HG03066 (cell line): ENCODE data around the gene DDX39A.
"Not testable (repeated sequence)": the region's sequence is repeated elsewhere in the genome, so short reads cannot be mapped to it uniquely, and the experiment has no call there.

Experiments
- ATAC-seq: cut with Tn5 transposase; IDR thresholded peaks from one replicate; pipeline ENCODE4 v1.9.1; 2021; ENCODE audit warnings: low read depth; ENCODE audit not compliant: unreplicated experiment

Gene DDX39A

DNA sequence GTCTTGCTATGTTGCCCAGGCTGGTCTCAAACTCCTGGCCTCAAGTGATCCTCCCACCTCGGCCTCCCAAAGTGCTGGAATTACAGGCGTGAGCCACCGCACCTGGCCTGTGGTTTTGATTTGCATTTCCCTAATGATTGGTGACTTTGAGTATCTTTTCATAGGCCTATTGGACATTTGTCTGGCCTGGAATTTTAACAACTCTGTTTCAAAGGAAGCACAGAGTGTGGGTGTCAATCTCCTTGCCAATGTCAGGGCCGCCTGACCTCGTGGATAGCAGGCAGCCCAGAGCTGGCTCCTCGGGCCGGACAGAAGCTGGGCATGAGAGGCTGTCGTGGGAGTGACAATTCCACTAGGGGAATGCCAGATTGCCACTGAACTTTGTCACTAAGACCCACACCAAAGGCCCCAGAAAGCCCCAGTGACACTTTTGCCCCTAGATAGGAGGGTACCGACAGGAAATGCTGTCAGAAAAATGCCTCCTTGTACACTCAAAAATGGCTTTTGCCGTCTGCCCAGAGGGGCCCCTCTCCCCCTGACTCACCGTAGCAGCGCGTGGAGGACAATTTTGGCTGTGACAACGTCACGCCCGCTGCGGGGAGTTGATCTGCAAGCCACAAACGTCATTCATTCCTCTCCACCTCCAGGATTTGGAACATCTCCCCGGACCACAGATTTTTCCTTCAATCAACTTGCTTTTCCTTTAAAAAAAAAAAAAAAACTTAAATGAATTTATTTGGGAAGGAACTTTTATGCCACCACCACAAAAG lies 49.6 kb downstream of the DDX39A start:
- no peak for ATAC-seq

DNA sequence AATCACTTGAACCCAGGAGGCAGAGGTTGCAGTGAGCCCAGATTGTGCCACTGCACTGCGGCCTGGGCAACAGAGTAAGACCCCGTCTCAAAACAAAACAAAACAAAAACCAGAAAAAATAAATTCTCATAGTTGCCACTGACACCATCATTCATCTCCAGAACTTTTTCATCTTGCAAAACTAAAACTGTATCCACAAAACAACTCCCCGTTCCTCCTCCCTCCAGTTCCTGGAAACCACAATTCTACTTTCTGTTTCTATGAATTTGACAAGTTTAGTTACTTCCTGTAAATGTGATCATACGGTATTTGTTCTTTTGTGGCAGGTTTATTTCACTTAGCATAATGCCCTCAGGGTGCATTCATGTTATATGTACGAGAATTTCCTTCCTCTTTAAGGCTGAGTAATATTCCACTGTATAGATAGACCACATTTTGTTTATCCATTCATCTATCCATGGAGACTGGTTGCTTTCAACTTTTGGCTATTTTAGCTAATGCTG lies 51.1 kb downstream of the DDX39A start:
- no peak for ATAC-seq

DNA sequence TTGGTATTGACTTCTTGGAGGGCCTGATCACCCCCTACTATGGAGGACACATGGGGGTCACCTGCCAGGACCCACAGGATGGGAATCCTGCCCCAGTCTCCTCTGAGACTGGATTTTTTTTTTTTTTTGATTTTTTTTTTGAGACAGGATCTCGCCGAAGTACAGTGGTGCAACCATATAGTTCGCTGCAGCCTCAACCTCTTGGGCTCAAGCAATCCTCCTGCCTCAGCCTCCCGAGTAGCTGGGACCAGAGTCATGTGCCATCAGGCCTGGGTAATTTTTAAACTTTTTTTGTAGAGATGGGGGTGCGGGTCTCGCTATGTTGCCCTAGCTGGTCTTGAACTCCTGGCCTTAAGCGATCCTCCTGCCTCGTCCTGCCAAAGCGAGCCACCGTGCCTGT lies 52.1 kb downstream of the DDX39A start:
- ATAC-seq: no peak

DNA sequence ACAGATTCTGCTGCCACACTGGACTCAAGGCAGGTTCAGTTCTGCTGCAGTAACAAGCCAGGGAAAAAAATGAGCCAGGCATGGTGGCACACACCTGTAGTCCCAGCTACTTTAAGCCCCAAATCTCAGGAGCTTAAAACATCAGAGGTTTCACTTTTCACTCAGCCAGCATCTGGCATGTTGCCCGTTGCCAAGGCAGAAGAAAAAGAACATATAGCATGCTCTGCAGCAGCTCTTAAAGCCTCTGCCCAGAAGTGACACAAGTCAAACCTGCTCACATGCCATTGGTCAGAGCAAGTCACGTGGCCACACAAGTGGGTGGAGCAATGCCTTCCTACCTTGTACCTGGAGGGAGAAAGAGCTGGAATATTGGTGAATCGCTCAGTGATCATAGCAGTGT lies 52.6 kb downstream of the DDX39A start:
- peak; percentile 42 for ATAC-seq

DNA sequence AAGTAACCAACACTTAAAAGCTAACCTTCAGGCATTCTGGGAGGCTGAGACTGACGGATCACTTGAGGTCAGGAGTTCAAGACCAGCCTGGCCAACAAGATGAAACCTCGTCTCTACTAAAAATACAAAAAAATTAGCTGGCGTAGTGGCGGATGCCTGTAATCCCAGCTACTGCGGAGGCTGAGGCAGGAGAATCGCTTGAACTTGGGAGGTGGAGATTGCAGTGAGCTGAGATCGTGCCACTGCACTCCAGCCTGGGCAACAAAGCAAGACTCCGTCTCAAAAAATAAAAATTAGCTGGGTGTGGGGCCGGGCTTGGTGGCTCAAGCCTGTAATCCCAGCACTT lies 55.1 kb downstream of the DDX39A start:
- ATAC-seq: not testable (repeated sequence)

DNA sequence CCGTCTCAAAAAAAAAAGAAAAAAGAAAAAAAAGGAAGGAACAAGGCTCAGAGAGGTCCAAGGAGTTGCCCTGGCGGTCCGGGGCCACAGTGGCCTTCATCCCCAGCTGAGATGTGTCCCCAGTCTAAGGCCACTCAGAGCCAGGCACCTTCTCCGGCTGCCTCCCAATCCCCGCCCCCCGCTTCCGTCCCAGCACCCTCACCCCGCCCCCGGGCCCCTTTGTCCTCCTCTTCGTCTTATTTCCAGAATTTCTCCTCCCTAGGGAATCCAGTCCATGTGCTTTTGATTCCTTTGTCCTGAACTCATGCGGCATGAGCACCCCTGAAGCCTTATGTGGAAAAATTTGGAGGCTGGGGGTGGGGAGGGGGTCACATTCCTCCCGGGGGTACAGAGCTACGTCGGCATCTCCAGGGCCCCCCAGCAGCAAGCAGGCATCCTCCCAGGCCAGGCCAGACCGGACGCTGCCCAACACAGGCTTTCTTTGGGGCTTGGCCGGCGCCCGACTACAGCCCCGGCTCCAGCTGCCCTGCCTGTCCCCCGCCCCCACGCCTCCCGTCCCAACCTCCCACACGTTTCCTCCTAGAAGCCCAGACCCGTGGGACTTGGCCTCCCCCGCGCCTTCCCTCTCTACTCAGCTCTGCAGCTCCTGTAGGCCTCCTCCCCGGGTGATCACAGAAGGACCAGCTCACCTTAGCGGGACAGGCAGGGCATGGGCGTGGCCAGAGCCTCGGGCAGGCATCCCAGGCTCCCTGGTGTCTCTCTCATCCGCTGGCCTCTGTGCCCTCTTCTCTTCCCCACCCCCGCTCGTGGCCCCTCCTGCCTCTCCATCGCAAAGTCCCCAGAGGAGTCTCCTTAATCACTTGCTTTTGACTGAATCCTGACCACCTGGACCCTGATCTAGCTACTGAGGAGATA lies 55.7 kb downstream of the DDX39A start:
- no peak for ATAC-seq

DNA sequence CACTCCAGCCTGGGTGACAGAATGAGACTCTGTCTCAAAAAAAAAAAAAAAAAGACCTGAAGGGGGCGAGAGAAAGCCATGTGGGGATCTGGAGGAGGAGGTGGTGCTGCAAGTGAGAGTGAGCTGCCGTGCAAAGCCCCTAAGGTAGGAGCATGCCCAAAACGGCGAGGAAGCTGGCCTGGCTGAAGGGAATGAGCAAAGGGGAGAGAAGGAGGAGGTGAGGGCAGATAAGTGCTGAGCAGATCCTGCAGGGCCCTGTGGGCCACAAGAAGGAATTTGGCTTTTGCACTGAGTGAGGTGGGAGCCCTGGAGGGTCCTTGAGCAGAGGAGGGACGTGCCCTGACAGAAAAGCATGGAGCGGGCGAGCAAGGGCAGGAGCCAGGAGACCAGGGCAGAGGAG lies 57.3 kb downstream of the DDX39A start:
- ATAC-seq: no peak
